HCT116 (cell line): Measurements from ENCODE around the gene SPATA3. TPM values are rescaled to one million over a fixed set of nuclear protein-coding genes. Genes with fewer than 3 reads are reported as not detected.

Experiments used
- ATAC-seq: fragments of 200-7000 bp; cut with Tn5 transposase; 2 replicates; pipeline ENCODE4 v1.9.1; 2020; ENCODE audit warnings: mild to moderate bottlenecking, moderate library complexity
- BruUV-seq: library from RNA; stranded (reverse); fragments of 400-500 nt; replicated peaks from 2 replicates; lab custom pipeline; 2021; lab: Mats Ljungman, UMichigan
- CTCF ChIA-PET: fragments of 300-600 bp; sonication (Branson Sonifier 250); formaldehyde crosslinking; loops from one replicate; lab custom pipeline; 2021; ENCODE audit warnings: antibody characterized with exemption; lab: Charles Lee
- POLR2A ChIA-PET: fragments of 300-600, 350-600 bp; sonication (Branson Sonifier 250); formaldehyde crosslinking; loops from one replicate; lab custom pipeline; 2021; ENCODE audit warnings: antibody characterized with exemption; lab: Charles Lee
- RAD21 ChIA-PET, 2 experiments: fragments of 300-600 bp; sonication (Branson Sonifier 250); formaldehyde crosslinking; loops; one replicate each; lab custom pipeline; 2023; ENCODE audit warnings: low total read pairs in 2 of 2; ENCODE audit not compliant: uncharacterized antibody in 2 of 2, unreplicated experiment in 2 of 2, low non-redundant PET in 1 of 2; lab: Charles Lee
- DNase-seq: peaks from one replicate; pipeline ENCODE4 v3.0.0-alpha.2; 2010; ENCODE audit warnings: low read depth, low spot score
- H2AFZ ChIP-seq: fragments of 200-600 bp; shearing (Covaris generic), sonication (generic); 2 replicates; pipeline ENCODE4 v1.6.1; 2017; ENCODE audit warnings: low read depth, mixed run types, mixed read lengths, antibody characterized with exemption, low read length; ENCODE audit not compliant: poor library complexity, severe bottlenecking
- H3K27ac ChIP-seq: 2 replicates; pipeline ENCODE4 v1.5.1; 2012; ENCODE audit warnings: low read depth, low read length
- H3K27me3 ChIP-seq: fragments of 200-600 bp; sonication (generic); 2 replicates; pipeline ENCODE4 v1.6.1; 2016; ENCODE audit warnings: mixed run types, low read length, mixed read lengths; ENCODE audit not compliant: insufficient read depth
- H3K36me3 ChIP-seq, 2 experiments: fragments of 200-500 bp in 1 of 2; fragments of 200-600 bp in 1 of 2; sonication (Bioruptor generic) in 1 of 2; sonication (generic) in 1 of 2; 2 replicates each; pipeline versions ENCODE4 v1.5.1 to v1.6.1; 2014 to 2016; ENCODE audit warnings: low read length in 2 of 2, inconsistent platforms in 1 of 2, mixed read lengths in 1 of 2, mixed run types in 1 of 2; ENCODE audit not compliant: insufficient read depth in 2 of 2, control insufficient read depth in 1 of 2
- H3K4me1 ChIP-seq, 2 experiments: fragments of 200-600 bp in 1 of 2; sonication (generic) in 1 of 2; 2 replicates each; pipeline versions ENCODE4 v1.5.1 to v1.6.1; 2012 to 2017; ENCODE audit warnings: low read length in 2 of 2, inconsistent platforms in 1 of 2, mild to moderate bottlenecking in 1 of 2, mixed read lengths in 1 of 2, mixed run types in 1 of 2, moderate library complexity in 1 of 2; ENCODE audit not compliant: insufficient read depth in 2 of 2, control insufficient read depth in 1 of 2
- H3K4me2 ChIP-seq: fragments of 200-600 bp; sonication (generic); 2 replicates; pipeline ENCODE4 v1.6.1; 2017; ENCODE audit warnings: mixed run types, low read length, mixed read lengths
- H3K4me3 ChIP-seq, 2 experiments: fragments of 200-600 bp in 1 of 2; sonication (generic) in 1 of 2; replicated peaks in 1 of 2; 2 replicates each; pipeline ENCODE4 v1.5.1; 2011 to 2016; ENCODE audit warnings: low read length in 2 of 2, control low read depth in 1 of 2, low read depth in 1 of 2, mild to moderate bottlenecking in 1 of 2, mixed read lengths in 1 of 2, mixed run types in 1 of 2
- H3K79me2 ChIP-seq: fragments of 200-600 bp; sonication (generic); 2 replicates; pipeline ENCODE4 v1.6.1; 2017; ENCODE audit warnings: mild to moderate bottlenecking, mixed run types, low read length, moderate library complexity, mixed read lengths; ENCODE audit not compliant: insufficient read depth
- H3K9ac ChIP-seq: fragments of 200-600 bp; sonication (generic); 2 replicates; pipeline ENCODE4 v1.6.1; 2016; ENCODE audit warnings: low read length, mixed read lengths
- H3K9me2 ChIP-seq: fragments of 200-600 bp; sonication (generic), shearing (Covaris generic); 2 replicates; pipeline ENCODE4 v1.6.1; 2017; ENCODE audit warnings: mixed run types, mild to moderate bottlenecking, moderate library complexity; ENCODE audit not compliant: insufficient read depth
- H3K9me3 ChIP-seq, 2 experiments: fragments of 200-500 bp in 1 of 2; fragments of 200-600 bp in 1 of 2; sonication (Bioruptor generic) in 1 of 2; sonication (generic) in 1 of 2; 2 replicates each; pipeline ENCODE4 v1.6.1; 2014 to 2017; ENCODE audit warnings: low read length in 2 of 2, mixed read lengths in 2 of 2, inconsistent platforms in 1 of 2, low read depth in 1 of 2, mild to moderate bottlenecking in 1 of 2, mixed run types in 1 of 2, moderate library complexity in 1 of 2; ENCODE audit not compliant: control insufficient read depth in 1 of 2, insufficient read depth in 1 of 2
- H4K20me1 ChIP-seq: fragments of 200-600 bp; sonication (generic), shearing (Covaris generic); 2 replicates; pipeline ENCODE4 v1.6.1; 2017; ENCODE audit warnings: mixed run types, mild to moderate bottlenecking, moderate library complexity; ENCODE audit not compliant: insufficient read depth
- ATF3 ChIP-seq: IDR thresholded peaks from 2 replicates; pipeline ENCODE4 v1.6.1; 2012
- CBX3 ChIP-seq: IDR thresholded peaks from 2 replicates; pipeline ENCODE4 v1.6.1; 2012; ENCODE audit warnings: low read depth
- CEBPB ChIP-seq: IDR thresholded peaks from 2 replicates; pipeline ENCODE4 v1.6.1; 2012; ENCODE audit warnings: low read depth
- EZH2phosphoT487 ChIP-seq: fragments of 200-600 bp; IDR thresholded peaks from 2 replicates; pipeline ENCODE4 v1.6.1; 2018; ENCODE audit warnings: antibody characterized with exemption, borderline replicate concordance
- FOSL1 ChIP-seq: IDR thresholded peaks from 2 replicates; pipeline ENCODE4 v1.6.1; 2012; ENCODE audit warnings: low read depth
- MAX ChIP-seq: IDR thresholded peaks from 2 replicates; pipeline ENCODE4 v1.6.1; 2012
- POLR2A ChIP-seq: IDR thresholded peaks from 2 replicates; pipeline ENCODE4 v1.7.0; 2011; ENCODE audit warnings: borderline replicate concordance; ENCODE audit not compliant: insufficient read depth, insufficient read length; ENCODE audit errors: extremely low read depth
- POLR2AphosphoS5 ChIP-seq: IDR thresholded peaks from 2 replicates; pipeline ENCODE4 v1.6.1; 2011; ENCODE audit warnings: mild to moderate bottlenecking, low read depth, low read length, moderate library complexity
- RAD21 ChIP-seq: IDR thresholded peaks from 2 replicates; pipeline ENCODE4 v1.6.1; 2012; ENCODE audit warnings: low read depth, mild to moderate bottlenecking
- SIN3A ChIP-seq: IDR thresholded peaks from 2 replicates; pipeline ENCODE4 v1.6.1; 2012; ENCODE audit warnings: low read depth
- SP1 ChIP-seq: IDR thresholded peaks from 2 replicates; pipeline ENCODE4 v1.6.1; 2012; ENCODE audit warnings: low read depth
- SRF ChIP-seq: IDR thresholded peaks from 2 replicates; pipeline ENCODE4 v1.6.1; 2012; ENCODE audit warnings: low read depth
- YY1 ChIP-seq: IDR thresholded peaks from 2 replicates; pipeline ENCODE4 v1.6.1; 2011; ENCODE audit warnings: low read length, low read depth, moderate library complexity, mild to moderate bottlenecking; ENCODE audit not compliant: insufficient replicate concordance; ENCODE audit errors: extremely low read depth
- ZFX ChIP-seq: fragments of 450-650 bp; IDR thresholded peaks from 2 replicates; pipeline ENCODE4 v1.6.1; 2017
- intact Hi-C: fragments of 100-400 bp; cut with micrococcal nuclease; formaldehyde crosslinking; loops from 2 replicates; pipeline ENCODE4 v1.10.0; 2022
- total RNA-seq: library from RNA; stranded (reverse); gene quantifications from one replicate; pipeline ENCODE4 v1.2.1, GENCODE V29; 2021; ENCODE audit not compliant: unreplicated experiment

The SPATA3 gene
- total RNA-seq, 1 experiment from 2014 or later: not detected

DNA sequence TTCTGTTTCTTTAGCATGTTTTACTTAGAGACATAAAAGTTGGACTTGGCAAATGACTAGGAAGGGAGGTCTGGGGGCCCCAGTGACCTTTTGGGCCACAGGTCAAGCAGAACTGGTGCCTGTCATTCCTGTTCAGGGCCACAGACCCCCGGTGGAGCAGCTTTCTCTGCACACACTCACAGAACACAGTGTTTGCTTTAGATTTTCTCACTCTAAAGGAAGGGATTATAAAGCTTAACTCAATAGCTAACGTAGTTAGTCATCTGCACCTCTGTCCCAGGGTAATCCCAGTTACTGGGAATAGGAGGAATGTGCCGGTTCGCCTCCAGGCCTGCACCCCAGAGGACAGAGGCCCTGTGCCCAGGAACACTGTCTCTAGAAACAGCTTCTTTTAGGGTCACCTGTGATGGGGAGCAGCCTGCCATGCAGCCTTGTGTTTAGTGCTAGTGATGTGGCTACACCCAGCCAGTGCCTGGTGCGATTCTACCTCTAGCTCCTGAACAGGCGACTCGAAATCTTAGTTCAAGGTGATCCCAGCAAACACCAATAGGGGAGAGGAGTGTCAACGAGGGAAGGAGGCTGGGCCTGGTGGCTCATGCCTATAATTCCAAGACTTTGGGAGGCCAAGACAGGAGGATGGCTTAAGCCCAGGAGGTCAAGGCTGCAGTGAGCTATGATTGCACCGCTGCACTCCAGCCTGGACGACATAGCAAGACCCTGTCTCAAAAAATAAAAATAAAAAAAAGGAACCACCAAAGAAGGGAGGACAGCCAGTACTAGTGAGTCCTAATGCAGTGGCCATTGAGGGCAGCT lies 11.6 kb downstream of the SPATA3 start (continued):
- TF ChIP-seq EZH2phosphoT487: no peak

GRCh38 chr2:231008131-231008530 lies 12.2 kb downstream of the SPATA3 start:
- Histone ChIP-seq H3K36me3 (no peaks in the 10 kb centered on the region), H3K27ac (no peak overlapping the region), H3K9ac (no peak overlapping the region), H3K4me1 (no peaks in the 10 kb centered on the region), H2AFZ (no peak overlapping the region), H3K9me2 (no peaks in the 10 kb centered on the region), H3K27me3 (peaks cover 7% of the 10 kb centered on the region; the same call in 1 of the 2 replicates), H3K9me3 (no peaks in the 10 kb centered on the region; a peak in 1 of 4 replicates), H3K4me3 (no peak overlapping the region), H4K20me1 (no peaks in the 10 kb centered on the region), H3K79me2 (no peaks in the 10 kb centered on the region), H3K4me2 (no peak overlapping the region)
- ChIA-PET CTCF (no interaction called here), RAD21 (no interaction called here), POLR2A (no interaction called here)
- DNase-seq: no peak
- no peak for ATAC-seq
- BruUV-seq: no TSS peak
- TF ChIP-seq POLR2AphosphoS5 (no peak), CBX3 (no peak), ZFX (no peak), SRF (no peak), ATF3 (no peak), CEBPB (no peak), SP1 (no peak), SIN3A (no peak), POLR2A (no peak), MAX (no peak), FOSL1 (no peak), RAD21 (no peak), YY1 (no peak)
- intact Hi-C loops: no loop called here
